Measurements from ENCODE around the gene CCDC91. TPM values are rescaled to one million over a fixed set of nuclear protein-coding genes. Genes with fewer than 3 reads are reported as not detected.
A peak's percentile ranks its signal among the peaks of the same experiment; 100 is the strongest.

The CCDC91 gene
- total RNA-seq, 4 donors from 2014 or later, result 7.2 to 37.6 (median 22.7) TPM

DNA sequence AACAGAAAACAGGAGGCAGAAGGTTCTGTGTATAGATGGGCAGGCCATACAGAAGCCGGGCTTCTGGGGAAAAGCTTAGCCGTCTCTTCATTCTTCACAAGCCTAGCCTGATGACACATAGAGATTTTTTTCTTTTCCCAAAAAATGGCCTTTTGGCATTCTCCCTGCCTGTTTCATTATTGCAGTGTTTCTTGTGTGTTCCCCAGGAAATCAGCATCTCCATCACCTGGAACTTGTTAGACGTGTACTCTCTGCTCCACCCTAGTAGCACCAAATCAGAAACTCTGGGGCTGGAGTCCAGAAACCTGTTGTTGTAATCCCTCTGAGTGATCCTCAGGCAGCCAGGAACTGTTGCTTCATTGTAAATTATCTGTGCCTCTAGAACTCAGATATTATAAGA lies 388.1 kb downstream of the CCDC91 start:
- H3K4me3 ChIP-seq, result no peak overlapping the region
- H3K4me1 ChIP-seq, result peaks cover 0 to 11% (median 3%) of the 10 kb centered on the region in 3 donors
- TF ChIP-seq, protein P1, sequence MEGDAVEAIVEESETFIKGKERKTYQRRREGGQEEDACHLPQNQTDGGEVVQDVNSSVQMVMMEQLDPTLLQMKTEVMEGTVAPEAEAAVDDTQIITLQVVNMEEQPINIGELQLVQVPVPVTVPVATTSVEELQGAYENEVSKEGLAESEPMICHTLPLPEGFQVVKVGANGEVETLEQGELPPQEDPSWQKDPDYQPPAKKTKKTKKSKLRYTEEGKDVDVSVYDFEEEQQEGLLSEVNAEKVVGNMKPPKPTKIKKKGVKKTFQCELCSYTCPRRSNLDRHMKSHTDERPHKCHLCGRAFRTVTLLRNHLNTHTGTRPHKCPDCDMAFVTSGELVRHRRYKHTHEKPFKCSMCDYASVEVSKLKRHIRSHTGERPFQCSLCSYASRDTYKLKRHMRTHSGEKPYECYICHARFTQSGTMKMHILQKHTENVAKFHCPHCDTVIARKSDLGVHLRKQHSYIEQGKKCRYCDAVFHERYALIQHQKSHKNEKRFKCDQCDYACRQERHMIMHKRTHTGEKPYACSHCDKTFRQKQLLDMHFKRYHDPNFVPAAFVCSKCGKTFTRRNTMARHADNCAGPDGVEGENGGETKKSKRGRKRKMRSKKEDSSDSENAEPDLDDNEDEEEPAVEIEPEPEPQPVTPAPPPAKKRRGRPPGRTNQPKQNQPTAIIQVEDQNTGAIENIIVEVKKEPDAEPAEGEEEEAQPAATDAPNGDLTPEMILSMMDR (IDR thresholded peaks at IDR 0.05), result no peak
- no peak for TF ChIP-seq POLR2A (IDR thresholded peaks at IDR 0.05)
- WGBS, 2 donors, result 72 to 84% methylated on average over 3 of the region's 3 CpGs
- no peaks in the 10 kb centered on the region for H3K36me3 ChIP-seq
- intact Hi-C loops (cut with DNase I), result no loop called here
- no peak for DNase-seq
- H3K27me3 ChIP-seq, result no peaks in the 10 kb centered on the region
- H3K9me3 ChIP-seq, result no peaks in the 10 kb centered on the region
- H3K27ac ChIP-seq, result peak overlapping the region in 3 of 4 donors; percentile 23 to 46 (median 42)

DNA sequence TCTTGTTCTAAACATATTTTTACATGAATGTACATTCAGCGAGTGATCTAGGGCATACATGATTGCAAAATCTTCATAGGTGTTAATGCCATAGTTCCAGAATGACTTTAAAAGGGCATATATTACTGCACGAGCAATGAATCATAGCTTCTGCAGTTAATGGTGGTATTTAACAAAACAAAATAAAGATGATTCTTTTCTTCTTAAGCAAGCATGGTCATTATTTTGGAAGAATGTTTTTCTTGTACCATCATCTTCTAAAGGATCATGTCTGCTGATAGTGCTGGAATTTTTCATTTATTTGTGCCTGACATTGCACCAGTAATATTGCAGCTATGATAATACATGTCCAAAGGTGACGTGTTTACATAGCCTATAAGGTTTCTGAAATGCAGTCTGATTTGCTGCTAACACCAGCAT lies 388.6 kb downstream of the CCDC91 start:
- no peaks in the 10 kb centered on the region for H3K27me3 ChIP-seq
- H3K36me3 ChIP-seq, result no peaks in the 10 kb centered on the region
- intact Hi-C loops (cut with DNase I), result no loop called here
- no peak for DNase-seq
- H3K9me3 ChIP-seq, result no peaks in the 10 kb centered on the region
- WGBS, 2 donors, result 41 to 49% methylated on average over 3 of the region's 3 CpGs
- peaks cover 0 to 11% (median 3%) of the 10 kb centered on the region in 3 donors for H3K4me1 ChIP-seq
- H3K27ac ChIP-seq, result peak overlapping the region in 2 of 4 donors; percentile 39 to 42
- H3K4me3 ChIP-seq, result no peak overlapping the region
- TF ChIP-seq, protein P1 (IDR thresholded peaks at IDR 0.05), result no peak

DNA sequence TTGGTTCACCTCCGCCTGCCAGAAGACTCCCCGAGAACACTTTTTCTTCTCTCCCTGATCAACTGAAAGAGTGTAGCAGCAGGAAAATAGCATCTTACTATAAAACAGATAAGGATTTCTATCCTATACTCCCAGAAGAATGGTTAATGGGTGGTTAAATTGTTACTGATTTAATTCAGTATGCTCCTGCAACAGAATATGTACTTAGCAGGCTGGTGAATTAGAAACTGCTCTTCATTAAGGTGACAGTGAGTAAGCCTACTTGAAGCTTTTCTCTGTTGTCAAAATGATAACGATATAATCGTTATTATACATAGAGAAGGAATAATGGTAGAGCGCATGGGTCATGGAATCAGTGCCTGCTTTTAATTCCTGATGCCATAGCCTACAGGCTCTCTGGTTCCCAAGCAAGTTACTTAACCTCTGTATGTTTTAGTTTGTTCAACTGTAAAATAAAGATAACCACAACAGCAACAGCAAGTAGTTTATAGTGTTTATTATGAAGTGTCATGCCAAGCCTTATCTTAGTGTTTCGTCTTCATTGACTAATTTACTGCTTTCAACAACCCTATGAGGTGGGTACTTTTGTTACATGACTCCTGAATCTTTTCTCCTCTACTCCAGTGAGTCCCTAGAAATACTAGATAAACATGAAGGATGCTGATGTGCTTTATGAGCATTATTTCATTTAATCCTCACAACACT lies 392.6 kb downstream of the CCDC91 start:
- H3K4me1 ChIP-seq, result peaks cover 0 to 11% (median 3%) of the 10 kb centered on the region in 3 donors
- no peak overlapping the region for H3K27ac ChIP-seq
- TF ChIP-seq, protein P1 (IDR thresholded peaks at IDR 0.05), result no peak
- TF ChIP-seq POLR2A (IDR thresholded peaks at IDR 0.05), result no peak
- no peaks in the 10 kb centered on the region for H3K36me3 ChIP-seq
- no peak for DNase-seq
- WGBS, 2 donors, result 93 to 96% methylated on average over 6 of the region's 6 CpGs
- no peaks in the 10 kb centered on the region for H3K27me3 ChIP-seq
- intact Hi-C loops (cut with DNase I), result no loop called here
- H3K9me3 ChIP-seq, result no peaks in the 10 kb centered on the region
- H3K4me3 ChIP-seq, result no peak overlapping the region

DNA sequence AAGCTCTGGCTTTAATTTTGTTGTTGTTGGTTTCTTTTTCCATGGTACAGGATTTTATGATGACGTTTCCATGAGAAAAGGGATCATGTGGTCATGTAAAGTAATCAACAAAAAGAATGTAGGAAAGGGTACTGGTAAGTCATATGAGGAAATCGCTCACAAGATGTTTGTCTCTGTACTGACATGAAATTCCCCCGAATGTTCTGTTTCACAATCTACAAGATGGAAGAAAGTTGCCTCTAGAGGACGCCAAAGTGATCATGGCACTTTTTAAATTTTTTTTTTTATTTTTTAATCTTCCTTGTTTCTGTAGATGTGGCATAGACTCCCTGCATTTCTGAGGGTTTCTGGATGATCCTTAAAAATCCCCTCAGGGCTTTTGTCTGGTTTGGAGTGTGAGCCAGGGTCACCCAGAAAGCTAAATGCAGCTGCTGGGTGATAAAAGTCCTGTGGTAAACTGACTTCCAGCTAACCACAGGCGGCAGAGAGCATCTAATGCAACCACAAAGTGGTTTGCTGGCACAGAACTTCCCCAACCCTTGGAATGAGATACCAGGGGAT lies 393.5 kb downstream of the CCDC91 start:
- intact Hi-C loops (cut with DNase I), result no loop called here
- TF ChIP-seq, protein P1 (IDR thresholded peaks at IDR 0.05), result peak in 1 of 6 experiments; percentile 3
- no peak for TF ChIP-seq POLR2A (IDR thresholded peaks at IDR 0.05)
- Histone ChIP-seq H3K4me1 (peaks cover 0 to 3% (median 0%) of the 10 kb centered on the region in 3 donors), H3K27me3 (no peaks in the 10 kb centered on the region), H3K4me3 (no peak overlapping the region), H3K36me3 (no peaks in the 10 kb centered on the region), H3K9me3 (no peaks in the 10 kb centered on the region), H3K27ac (no peak overlapping the region)
- DNase-seq, result no peak
- 53 to 60% methylated on average over 5 of the region's 5 CpGs for WGBS, 2 donors

DNA sequence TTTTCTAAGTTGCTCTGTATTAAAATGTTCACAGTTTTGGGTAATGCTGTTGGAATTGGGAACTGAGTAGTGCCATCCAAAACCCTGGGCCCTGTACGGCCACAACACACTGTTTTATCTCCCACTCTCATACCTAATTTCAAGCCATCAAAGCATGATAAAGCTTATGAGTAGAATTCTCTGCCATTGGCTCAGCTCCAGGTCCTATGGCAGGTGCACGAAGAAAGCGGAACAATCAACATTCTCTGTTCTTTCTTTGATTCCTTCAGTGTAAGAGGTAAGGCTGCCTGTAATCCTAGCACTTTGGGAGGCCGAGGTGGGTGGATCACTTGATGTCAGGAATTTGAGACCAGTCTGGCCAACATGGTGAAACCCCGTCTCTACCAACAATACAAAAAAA lies 394.9 kb downstream of the CCDC91 start:
- no peaks in the 10 kb centered on the region for H3K27me3 ChIP-seq
- H3K4me1 ChIP-seq, result no peaks in the 10 kb centered on the region
- 76 to 93% methylated on average over 3 to 5 of the region's 5 CpGs for WGBS, 2 donors
- no peak overlapping the region for H3K27ac ChIP-seq
- no peak overlapping the region for H3K4me3 ChIP-seq
- intact Hi-C loops (cut with DNase I), result no loop called here
- no peak for DNase-seq
- TF ChIP-seq, protein P1 (IDR thresholded peaks at IDR 0.05), result no peak
- TF ChIP-seq POLR2A (IDR thresholded peaks at IDR 0.05), result no peak
- H3K36me3 ChIP-seq, result no peaks in the 10 kb centered on the region
- no peaks in the 10 kb centered on the region for H3K9me3 ChIP-seq
